GM19397 (cell line): ENCODE results near the gene ATF7.
"Not testable (repeated sequence)": the region's sequence is repeated elsewhere in the genome, so short reads cannot be mapped to it uniquely, and the experiment has no call there.

Source experiments
- ATAC-seq: cut with Tn5 transposase; IDR thresholded peaks from one replicate; pipeline ENCODE4 v1.9.1; 2021; ENCODE audit warnings: mild to moderate bottlenecking, moderate library complexity; ENCODE audit not compliant: unreplicated experiment

The ATF7 gene

DNA sequence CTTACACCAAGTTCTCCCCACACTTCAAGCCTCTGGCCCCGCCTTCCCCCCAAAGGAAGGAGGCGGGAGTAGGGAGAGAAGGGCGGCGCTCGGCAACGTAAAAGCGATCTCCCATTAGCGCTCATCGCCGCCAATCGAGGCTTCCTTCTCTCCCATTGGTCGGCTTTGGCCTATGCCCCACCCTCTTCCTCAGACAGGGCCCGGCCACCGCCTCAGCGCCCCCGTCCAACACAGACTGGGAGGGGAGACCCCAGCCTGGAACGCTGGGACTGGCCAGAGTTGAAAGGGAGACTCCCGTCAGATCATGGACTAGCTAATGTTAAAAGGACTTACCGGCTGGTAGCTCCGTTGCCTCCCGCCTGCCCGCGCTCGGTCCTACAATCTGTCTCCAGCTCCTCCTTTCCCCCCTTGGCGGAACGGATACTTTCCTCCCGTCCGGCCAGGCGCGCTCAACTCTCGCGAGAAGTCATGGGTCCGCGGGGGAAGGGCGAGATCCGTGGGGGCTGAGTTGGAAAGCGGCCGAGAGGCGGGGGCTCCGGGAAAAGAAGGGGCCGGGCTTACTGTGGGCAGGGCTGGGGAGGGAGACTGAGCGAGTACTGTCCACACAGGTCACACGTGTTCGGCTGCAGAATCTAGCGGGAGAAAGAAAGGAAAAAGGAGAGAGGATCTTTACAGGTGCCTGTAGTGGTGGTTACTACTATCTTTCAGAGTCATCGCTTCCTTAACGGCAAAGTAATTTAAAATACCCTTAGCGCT, at the start of gene ATF7:
ATF7 (minus strand) TSS at position 437 of the 756 bp plus-strand sequence. CDS start 25,382 bp downstream, outside the sequence.
- peak; percentile 94 for ATAC-seq

DNA sequence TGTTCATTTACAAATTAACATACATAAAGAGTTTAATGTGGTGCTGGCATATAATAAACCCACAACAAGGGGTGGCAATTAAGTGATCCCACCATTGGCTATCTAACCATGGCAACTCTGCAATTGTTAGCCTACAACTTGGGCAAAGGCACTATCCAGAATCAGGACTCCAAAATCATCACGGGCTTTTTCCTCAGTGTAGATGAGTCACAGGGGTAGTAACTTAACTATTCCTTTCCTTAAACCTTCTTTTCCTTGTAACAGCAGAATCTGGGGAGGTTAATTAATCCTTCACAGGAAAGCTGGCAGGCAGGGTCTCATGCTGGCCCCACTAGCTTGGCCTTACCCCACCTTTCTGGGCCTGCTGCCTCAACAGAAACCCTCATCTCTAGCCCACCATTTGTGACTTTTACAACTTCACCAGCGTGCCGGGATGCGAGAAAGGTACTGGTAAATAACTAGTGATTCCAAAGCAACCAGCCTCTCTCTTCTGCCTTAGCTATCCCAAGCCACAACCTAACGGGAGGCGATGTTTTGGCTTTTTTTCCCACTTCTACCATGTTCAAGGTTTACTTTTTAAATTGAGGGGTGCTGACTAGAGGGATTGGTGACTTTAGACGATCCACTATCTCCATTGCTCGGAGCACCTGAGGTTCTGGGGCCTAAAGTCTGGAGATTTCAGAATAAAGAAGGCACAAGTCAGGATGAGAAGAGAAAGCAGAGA, 49.0 kb upstream of the ATF7 start:
- no peak for ATAC-seq

- ATAC-seq, result no peak
These were observed 44.8 kb upstream of the ATF7 start for GRCh38 chr12:53670971-53671370.

DNA sequence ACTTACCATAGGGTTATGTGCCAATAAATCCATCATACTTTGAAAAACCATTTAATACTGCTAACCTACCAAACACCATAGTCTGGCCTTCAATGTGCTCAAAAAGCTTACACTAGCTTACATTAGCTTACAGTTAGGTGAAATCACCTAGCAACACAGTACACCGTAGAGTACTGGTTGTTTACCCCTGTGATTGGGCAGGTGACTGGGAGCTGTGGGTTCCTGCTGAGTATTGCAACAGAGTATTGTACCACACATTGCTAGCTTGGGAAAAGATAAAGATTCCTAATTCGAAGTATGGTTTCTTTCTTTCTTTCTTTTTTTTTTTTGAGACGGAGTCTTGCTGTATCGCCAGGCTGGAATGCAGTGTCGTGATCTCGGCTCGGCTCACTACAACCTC, 44.1 kb upstream of the ATF7 start:
- no peak for ATAC-seq

- ATAC-seq, result no peak
These were observed 40.9 kb upstream of the ATF7 start for GRCh38 chr12:53667080-53667479.

- no peak for ATAC-seq
These were observed 38.8 kb upstream of the ATF7 start for GRCh38 chr12:53664936-53665335.

GRCh38 chr12:53664191-53664590, 38.0 kb upstream of the ATF7 start:
- ATAC-seq, result no peak

DNA sequence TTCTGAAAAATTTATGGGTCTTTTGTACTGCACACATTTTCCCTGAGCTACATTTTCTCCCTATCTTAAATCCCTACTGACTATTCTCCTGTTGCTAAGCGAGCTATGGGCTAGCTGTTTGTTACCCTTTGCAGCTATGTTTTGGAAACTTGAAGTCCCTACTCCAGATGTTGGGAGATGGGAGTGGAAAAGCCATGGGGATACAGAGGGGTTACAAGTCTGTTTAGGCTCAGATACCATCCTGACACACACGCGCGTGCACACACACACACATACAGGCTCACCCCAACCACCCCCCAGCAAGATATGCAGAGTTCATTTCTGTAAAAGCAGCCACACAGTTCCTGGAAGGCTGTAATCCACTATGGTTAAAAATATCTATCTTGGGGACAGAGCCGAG, 33.9 kb upstream of the ATF7 start:
- no peak for ATAC-seq

GRCh38 chr12:53659571-53659981, 33.4 kb upstream of the ATF7 start:
- ATAC-seq, result no peak

DNA sequence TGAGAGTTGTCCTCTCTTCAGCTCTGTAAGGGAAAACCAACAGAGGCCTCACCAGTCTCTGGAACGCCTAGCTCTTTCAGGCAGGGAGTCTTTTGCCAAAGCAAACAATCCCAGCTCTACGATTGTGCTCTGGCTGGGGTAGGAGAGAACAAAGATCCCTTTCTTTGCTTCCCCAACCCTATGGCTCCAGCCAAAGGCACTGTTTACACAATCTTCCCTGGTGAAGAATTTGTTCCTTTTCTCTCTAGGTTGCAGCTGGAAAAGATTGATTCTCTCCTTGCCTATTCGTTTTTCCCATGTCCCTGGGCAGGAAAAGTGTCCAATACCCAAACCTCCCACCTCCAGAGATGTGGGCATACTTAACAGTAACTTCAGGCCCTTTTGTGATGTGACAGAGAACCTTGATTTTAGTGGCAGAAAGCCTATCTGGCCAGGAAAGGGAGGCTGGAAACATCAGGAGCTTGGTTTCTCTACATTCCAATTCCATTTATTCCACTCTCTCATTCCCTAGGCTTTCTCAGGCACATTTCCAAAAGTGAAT, 32.9 kb upstream of the ATF7 start:
- no peak for ATAC-seq

- no peak for ATAC-seq
These were observed 30.9 kb upstream of the ATF7 start for GRCh38 chr12:53657041-53657440.

DNA sequence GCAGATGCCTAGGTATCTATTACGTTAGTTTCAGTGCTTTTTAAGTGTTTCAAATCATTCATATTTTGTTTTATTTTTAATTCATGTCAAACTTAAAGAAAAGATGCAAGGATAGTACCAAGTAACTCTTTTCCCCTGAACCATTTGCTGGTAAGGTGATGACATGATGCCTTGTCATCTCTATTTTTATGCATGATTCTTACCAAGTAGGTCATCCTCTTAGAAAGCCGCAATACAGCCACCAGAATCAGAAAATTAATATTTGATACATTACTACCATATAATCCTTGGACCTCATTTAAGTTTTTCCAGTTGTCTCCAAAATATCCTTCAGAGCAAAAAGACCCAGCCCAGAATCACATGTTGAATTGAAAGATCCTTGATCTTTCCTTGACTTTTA, 27.4 kb upstream of the ATF7 start:
- ATAC-seq, result no peak

- no peak for ATAC-seq
These were observed 26.2 kb upstream of the ATF7 start for GRCh38 chr12:53652366-53652765.

DNA sequence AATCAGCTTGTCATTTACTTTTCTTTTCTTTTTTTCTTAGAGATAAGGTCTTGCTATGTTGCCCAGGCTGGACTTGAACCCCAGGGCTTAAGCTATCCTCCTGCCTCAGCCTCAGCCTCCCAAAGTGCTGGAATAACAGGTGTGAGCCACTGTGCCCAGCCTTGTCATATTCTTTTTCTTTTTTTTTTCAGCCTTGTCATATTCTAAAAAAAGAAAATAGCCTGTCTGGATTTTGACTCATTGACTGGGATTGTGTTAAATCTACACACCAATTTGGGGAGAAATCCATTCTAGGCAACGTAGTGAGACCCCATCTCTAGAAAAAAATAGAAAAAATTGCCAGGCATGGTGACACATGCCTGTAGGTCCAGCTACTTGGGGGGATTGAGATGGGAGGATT, 25.6 kb upstream of the ATF7 start:
- no peak for ATAC-seq

DNA sequence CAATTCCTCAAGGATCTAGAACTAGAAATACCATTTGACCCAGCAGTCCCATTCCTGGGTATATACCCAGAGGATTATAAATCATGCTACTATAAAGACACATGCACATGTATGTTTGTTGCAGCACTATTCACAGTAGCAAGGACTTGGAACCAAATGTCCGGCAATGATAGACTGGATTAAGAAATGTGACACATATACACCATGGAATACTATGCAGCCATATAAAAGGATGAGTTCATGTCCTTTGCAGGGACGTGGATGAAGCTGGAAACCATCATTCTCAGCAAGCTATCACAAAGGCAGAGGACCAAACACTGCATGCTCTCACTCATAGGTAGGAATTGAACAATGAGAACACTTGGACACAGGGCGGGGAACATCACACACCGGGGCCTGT, 20.1 kb upstream of the ATF7 start:
- ATAC-seq, result not testable (repeated sequence)

DNA sequence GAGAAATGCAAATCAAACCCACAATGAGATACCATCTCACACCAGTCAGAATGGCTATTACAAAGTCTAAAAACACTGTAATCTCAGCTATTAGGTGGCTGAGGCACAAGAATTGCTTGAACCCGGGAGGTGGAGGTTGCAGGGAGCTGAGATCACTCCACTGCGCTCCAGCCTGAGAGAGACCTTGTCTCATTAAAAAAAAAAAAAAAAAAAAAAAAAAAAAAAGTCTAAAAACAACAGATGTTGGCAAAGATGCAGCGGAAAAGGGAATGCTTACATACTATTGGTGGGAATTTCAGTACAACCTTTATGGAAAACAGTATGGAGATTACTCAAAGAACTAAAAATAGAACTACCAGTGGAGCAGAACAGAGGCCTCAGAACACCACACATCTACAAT, 19.0 kb upstream of the ATF7 start:
- no peak for ATAC-seq

DNA sequence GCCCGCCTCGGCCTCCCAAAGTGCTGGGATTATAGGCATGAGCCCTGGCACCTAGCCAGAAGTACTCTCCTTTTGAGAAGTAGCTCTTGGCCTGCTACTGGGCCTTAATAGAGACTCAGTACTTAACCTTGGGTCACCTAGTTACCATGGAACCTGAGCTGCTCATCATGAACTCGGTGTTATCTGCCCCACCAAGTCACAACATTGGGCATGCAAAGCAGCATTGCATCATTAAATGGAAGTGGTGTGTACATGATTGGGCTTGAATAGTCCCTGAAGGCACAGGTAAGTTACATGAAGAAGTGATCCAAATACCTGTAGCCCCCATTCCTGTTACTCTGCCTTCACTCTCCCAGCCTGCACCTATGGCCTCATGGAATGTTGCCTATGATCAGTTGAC, 18.0 kb upstream of the ATF7 start:
- no peak for ATAC-seq

- ATAC-seq, result no peak
These were observed 17.2 kb upstream of the ATF7 start for GRCh38 chr12:53643232-53643979.

GRCh38 chr12:53638057-53638456, 11.9 kb upstream of the ATF7 start:
- ATAC-seq, result no peak

GRCh38 chr12:53636641-53637040, 10.5 kb upstream of the ATF7 start:
- no peak for ATAC-seq

- ATAC-seq, result not testable (repeated sequence)
These were observed 9.5 kb upstream of the ATF7 start for GRCh38 chr12:53635708-53636107.
